ENCODE results near the gene TBC1D16.

- TF ChIP-seq POLR2AphosphoS5 (IDR thresholded peaks at IDR 0.05; ENCODE audit: borderline replicate concordance, low read depth, low read length) (no peak), FOXP2 (optimal IDR thresholded peaks at IDR 0.05; ENCODE audit: control extremely low read depth, extremely low read length, insufficient read depth) (no peak)
These were observed 76.6 kb downstream of the TBC1D16 start for GRCh38 chr17:79959042-79959441.

Data from SK-N-MC (cell line).